Measurements from ENCODE around the gene AZIN2.
"Not testable (repeated sequence)": the region's sequence is repeated elsewhere in the genome, so short reads cannot be mapped to it uniquely, and the experiment has no call there.

The AZIN2 gene

DNA sequence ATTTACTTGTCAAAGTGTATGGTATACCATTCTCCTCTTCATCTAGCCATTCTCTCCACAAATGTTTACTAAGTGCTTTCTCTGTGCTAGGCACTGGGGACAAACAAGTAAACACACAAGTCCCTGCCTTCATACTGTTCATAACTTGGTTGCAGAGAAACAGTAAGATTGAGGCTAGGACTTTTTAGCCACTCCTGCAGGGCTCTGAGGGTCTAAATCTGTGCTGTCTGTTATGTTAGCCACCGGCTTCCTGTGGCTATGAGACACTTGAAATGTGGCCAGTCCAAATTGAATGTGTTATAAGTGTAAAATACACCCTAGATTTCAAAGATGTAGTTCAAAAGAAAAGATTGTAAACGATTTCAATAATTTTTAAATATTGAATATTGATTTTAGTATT lies 50.2 kb downstream of the AZIN2 start:
- no peak for DNase-seq

- DNase-seq = no peak
Measured at GRCh38 chr1:33132549-33132948, 51.6 kb downstream of the AZIN2 start.

- DNase-seq = no peak
Measured at GRCh38 chr1:33133478-33134105, 52.6 kb downstream of the AZIN2 start.

DNA sequence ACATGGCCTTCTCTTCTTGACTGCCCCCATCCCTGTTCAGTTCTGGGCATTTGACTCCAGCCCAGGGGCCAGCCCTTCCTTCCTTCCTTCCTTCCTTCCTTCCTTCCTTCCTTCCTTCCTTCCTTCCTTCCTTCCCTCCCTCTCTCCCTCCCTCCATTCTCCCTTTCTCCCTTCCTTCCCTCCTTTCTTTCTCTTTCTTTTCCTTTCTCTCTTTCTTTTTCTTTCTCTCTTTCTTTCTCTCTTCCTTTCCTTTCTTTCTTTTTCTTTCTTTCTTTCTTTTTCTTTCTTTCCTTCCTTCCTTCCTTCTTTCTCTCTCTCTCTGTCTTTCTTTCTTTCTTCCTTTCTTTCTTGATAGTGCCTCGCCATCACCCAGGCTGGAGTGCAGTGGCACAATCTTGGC lies 55.1 kb downstream of the AZIN2 start:
- DNase-seq = not testable (repeated sequence)

DNA sequence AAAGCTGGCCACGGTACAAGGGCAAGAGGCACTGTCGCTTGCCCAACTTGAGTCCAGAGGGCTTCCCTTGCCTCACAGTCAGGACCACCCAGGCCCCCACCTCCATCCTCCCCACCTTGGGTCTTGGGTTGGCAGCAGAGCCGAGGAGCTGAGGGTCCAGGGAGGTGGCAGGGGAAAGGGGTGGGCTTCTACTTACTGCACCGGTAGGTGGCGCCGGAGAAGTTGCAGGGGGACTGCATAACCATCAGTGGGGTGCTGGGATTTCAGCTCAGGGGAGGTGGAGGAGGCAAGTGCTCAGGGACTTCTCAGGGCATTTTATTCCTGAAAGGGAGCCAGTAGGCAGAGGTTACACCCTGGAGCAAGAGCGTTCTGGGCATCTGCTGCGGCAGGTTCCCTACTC lies 56.8 kb downstream of the AZIN2 start:
- DNase-seq = no peak

GRCh38 chr1:33140153-33141149 lies 59.5 kb downstream of the AZIN2 start:
- DNase-seq = no peak

GRCh38 chr1:33141216-33141615 lies 60.3 kb downstream of the AZIN2 start:
- no peak for DNase-seq

DNA sequence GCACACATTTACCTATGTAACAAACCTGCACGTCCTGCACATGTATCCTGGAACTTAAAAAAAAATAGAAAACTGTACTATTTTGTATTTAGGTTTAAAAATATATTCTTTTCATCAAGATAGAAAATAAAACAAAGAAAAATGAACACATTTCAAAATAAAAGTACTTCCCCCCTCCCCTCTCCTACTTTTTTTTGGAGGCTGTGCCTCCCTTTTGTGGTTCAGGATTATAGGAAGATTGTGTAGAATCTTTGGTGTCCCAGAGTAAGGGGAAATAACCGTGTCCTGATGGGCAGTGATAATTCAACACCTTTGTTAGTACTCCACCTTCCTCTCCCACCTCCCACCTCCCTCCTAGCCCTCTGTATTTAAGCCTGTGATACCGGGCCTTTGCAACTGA lies 60.8 kb downstream of the AZIN2 start:
- no peak for DNase-seq

GRCh38 chr1:33142483-33143064 lies 61.6 kb downstream of the AZIN2 start:
- DNase-seq = no peak

GRCh38 chr1:33143176-33143575 lies 62.2 kb downstream of the AZIN2 start:
- no peak for DNase-seq

DNA sequence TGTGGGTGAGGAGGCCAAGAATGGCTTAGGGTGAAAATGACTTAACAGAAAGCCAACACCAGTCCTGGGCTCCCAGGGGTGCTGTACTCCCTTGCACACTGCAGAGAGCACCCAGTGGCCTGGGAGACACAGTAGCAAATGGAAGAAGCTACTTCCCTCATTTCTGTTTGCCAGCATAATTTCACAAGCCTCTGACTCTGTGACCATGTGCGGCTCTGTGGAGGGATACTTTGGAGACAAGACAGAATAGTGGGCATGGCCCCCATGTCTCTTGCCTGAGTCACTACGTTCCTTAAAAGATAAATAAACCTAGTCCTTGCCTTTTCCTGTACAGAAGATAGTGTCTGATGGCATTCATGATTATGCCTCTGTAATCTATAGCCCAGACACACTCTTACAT lies 62.7 kb downstream of the AZIN2 start:
- DNase-seq = no peak

GRCh38 chr1:33146003-33146402 lies 65.0 kb downstream of the AZIN2 start:
- DNase-seq = no peak

- no peak for DNase-seq
Measured at GRCh38 chr1:33147275-33147996, 66.5 kb downstream of the AZIN2 start.

DNA sequence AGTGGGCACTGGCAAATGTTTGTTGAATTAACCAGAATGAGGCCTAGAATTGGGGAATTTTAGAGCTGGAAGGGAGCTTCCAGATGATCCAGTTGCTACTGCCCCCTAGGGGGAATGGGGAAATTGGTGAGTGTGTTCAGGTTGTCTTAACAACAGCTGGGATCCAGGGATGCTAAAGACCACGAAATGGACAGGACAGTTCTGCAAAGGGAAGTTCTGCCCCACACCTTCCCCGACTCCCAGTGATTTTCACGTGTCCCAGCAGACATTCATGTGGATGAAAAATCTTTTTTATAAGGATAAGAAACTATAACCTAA lies 67.0 kb downstream of the AZIN2 start:
- DNase-seq = peak in 1 of 2 experiments; percentile 7

DNA sequence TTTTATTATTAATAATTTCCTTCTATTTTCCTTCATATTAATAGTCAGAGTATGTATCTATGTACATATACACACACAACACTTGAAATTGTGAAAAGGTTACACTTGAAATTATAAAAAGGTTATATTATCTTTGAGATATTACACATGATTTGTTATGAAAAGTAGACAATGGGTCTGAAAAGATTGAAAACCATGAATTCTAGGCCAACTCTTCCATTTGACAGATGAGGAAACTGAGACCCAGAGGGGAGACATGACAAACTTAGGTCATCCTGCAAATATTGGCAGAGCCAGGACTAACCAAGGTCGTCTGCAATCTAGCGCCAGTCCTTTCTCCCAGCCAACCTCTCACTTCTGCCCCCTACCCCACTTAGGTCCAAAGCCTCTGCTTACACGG lies 67.7 kb downstream of the AZIN2 start:
- no peak for DNase-seq

DNA sequence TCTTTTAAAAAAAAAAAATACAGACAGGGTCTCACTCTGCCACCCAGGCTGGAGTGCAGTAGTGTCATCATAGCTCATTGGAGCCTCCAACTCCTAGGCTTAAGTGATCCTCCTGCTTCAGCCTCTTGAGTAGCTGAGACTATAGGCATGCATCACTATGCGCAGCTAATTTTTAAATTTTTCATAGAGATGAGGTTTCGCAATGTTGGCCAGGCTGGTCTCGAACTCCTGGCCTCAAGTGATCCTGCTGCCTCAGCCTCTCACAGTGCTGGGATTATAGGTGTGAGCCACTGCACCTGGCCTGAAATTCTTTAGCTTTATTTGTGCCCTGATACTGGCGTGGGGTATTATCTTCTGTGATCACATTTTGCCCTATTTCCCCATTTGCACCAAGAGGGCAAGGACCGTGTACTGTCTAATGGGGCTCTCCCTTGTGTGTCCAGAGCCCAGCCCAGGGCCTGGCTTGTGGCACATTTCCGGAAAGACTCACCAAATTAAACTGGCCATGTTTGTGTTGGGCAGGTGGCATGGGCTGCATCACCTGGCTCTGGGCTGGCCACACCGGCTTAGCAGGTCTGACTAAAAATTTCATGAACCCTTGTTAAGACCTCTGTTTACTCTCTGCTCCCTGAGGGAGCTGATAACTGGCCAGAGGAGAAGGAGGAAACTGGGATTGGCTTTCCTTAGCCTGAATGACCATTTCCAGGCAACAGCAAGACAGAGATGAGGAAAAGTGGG lies 68.7 kb downstream of the AZIN2 start:
- no peak for DNase-seq

- DNase-seq = no peak
Measured at GRCh38 chr1:33150522-33150921, 69.6 kb downstream of the AZIN2 start.

DNA sequence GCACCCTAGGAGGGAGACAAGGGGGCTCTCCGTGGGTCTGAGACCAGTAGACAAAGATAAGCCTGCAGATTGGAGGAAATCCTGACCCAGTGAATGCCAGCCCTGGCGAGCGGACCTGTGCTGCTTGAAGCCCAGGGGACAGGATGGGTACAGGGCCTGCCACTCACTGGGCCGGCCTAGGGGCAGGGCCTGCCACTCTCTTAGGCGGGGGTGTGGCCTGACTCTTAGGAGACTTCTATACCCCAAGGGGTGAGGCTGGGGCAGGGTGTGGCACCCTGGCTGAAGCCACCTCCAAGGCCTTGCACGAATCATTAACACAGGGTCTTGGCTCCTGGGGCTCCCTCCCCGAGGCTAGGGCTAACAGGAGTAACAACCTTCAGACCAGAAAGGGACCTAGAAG lies 70.2 kb downstream of the AZIN2 start:
- no peak for DNase-seq

- DNase-seq = no peak
Measured at GRCh38 chr1:33152685-33153432, 71.9 kb downstream of the AZIN2 start.

DNA sequence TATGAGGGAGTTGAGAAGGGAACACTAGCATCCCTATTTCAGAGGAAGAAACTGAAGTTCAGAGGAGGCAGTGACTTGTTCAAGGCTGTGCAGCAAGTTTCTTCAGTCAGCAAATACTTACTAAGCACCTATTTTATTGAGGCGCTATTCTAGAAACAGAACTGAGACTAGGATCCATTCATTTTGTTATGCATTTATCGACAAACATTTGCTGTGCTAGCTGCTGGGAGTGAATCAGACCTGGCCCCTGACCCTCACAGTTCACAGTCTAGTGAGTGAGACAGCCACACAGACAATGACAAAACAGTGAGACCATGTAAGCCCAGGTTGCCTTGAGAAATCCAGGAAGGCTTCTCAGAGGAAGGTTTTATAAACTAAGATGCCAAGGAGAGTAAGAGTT lies 72.7 kb downstream of the AZIN2 start:
- DNase-seq = no peak

- no peak for DNase-seq
Measured at GRCh38 chr1:33155877-33156538, 75.1 kb downstream of the AZIN2 start.

All from SHP77 (cell line).